Measurements from ENCODE around the gene COL5A1.
A peak's percentile ranks its signal among the peaks of the same experiment; 100 is the strongest.

Gene COL5A1

GRCh38 chr9:134864821-134865190, 223.2 kb downstream of the COL5A1 start:
- DNase-seq = peak in 1 of 2 donors; percentile 61
- H3K27ac ChIP-seq = peak overlapping the region in 1 of 2 donors; percentile 60
- TF ChIP-seq CTCF (IDR thresholded peaks at IDR 0.05) = no peak
- peaks cover 0 to 18% (median 9%) of the 10 kb centered on the region in 4 donors for H3K4me1 ChIP-seq
- intact Hi-C loops (cut with DNase I; ENCODE audit: low total_unique reads) = no loop called here
- H3K27me3 ChIP-seq = peaks cover 0 to 4% of the 10 kb centered on the region in 2 donors
- H3K36me3 ChIP-seq = no peaks in the 10 kb centered on the region
- no peaks in the 10 kb centered on the region for H3K9me3 ChIP-seq
- H3K4me3 ChIP-seq = no peak overlapping the region

- H3K4me3 ChIP-seq = no peak overlapping the region
- H3K9me3 ChIP-seq = no peaks in the 10 kb centered on the region
- TF ChIP-seq CTCF (IDR thresholded peaks at IDR 0.05) = no peak
- H3K36me3 ChIP-seq = no peaks in the 10 kb centered on the region
- DNase-seq = peak in 1 of 2 donors; percentile 63
- intact Hi-C loops (cut with DNase I; ENCODE audit: low total_unique reads) = no loop called here
- H3K27me3 ChIP-seq = peaks cover 0 to 21% of the 10 kb centered on the region in 2 donors
- H3K27ac ChIP-seq = no peak overlapping the region
- peaks cover 0 to 18% (median 9%) of the 10 kb centered on the region in 4 donors for H3K4me1 ChIP-seq
Measured at GRCh38 chr9:134867917-134868750, 226.5 kb downstream of the COL5A1 start.

- no peak overlapping the region for H3K27ac ChIP-seq
- H3K4me1 ChIP-seq = peaks cover 0 to 10% (median 7%) of the 10 kb centered on the region in 4 donors
- H3K9me3 ChIP-seq = no peaks in the 10 kb centered on the region
- no peaks in the 10 kb centered on the region for H3K36me3 ChIP-seq
- H3K27me3 ChIP-seq = peaks cover 0 to 21% of the 10 kb centered on the region in 2 donors
- no peak for DNase-seq
- TF ChIP-seq CTCF (IDR thresholded peaks at IDR 0.05) = no peak
- no peak overlapping the region for H3K4me3 ChIP-seq
- intact Hi-C loops (cut with DNase I; ENCODE audit: low total_unique reads) = no loop called here
Measured at GRCh38 chr9:134868751-134869553, 227.3 kb downstream of the COL5A1 start.

- H3K9me3 ChIP-seq = no peaks in the 10 kb centered on the region
- intact Hi-C loops (cut with DNase I; ENCODE audit: low total_unique reads) = no loop called here
- no peak for DNase-seq
Measured at GRCh38 chr9:134869554-134870300, 228.1 kb downstream of the COL5A1 start.

More at GRCh38 chr9:134869554-134870300, 228.1 kb downstream of the COL5A1 start:
- no peak overlapping the region for H3K27ac ChIP-seq
- H3K4me1 ChIP-seq = peaks cover 0 to 2% (median under 1%) of the 10 kb centered on the region in 4 donors
- peaks cover 0 to 21% of the 10 kb centered on the region in 2 donors for H3K27me3 ChIP-seq
- H3K4me3 ChIP-seq = no peak overlapping the region
- no peak for TF ChIP-seq CTCF (IDR thresholded peaks at IDR 0.05)
- no peaks in the 10 kb centered on the region for H3K36me3 ChIP-seq

All from tibial artery (tissue), 4 donors.